ENCODE data around the gene RBM38. TPM values are rescaled to one million over a fixed set of nuclear protein-coding genes. Genes with fewer than 3 reads are reported as not detected.
A peak's percentile ranks its signal among the peaks of the same experiment; 100 is the strongest.

The RBM38 gene
- total and polyA plus RNA-seq, 9 of the 15 experiments (the other 6 are each of a cell fraction or from before 2014, with no cell fraction given), result 0.28 to 82.4 (median 33.2) TPM

- TF ChIP-seq ZNF140 (CRISPR knock-in tag; IDR thresholded peaks at IDR 0.05), result no peak
- TF ChIP-seq ATF3 (IDR thresholded peaks at IDR 0.05), result peak; percentile 38; the same call in 1 of the 2 replicates
- TF ChIP-seq ATF3 (CRISPR knock-in tag; conservative IDR thresholded peaks at IDR 0.05), result 0 out of 2 replicates have a peak, but pooled peaks have one; percentile 47
- no peak for TF ChIP-seq ZNF217 (CRISPR knock-in tag; IDR thresholded peaks at IDR 0.05)
- no peak for TF ChIP-seq FOXK1 (CRISPR knock-in tag; IDR thresholded peaks at IDR 0.05; ENCODE audit: borderline replicate concordance)
- TF ChIP-seq ETS1 (conservative IDR thresholded peaks at IDR 0.05; ENCODE audit: control insufficient read depth, low read depth, low read length), result peak; percentile 73; the same call in 1 of the 2 replicates
- TF ChIP-seq TSC22D4 (tag; IDR thresholded peaks at IDR 0.05), result no peak
- peak; percentile 98 for TF ChIP-seq ZNF584 (CRISPR knock-in tag; IDR thresholded peaks at IDR 0.05; ENCODE audit: low read depth)
- no peak for TF ChIP-seq ZNF764 (CRISPR knock-in tag; IDR thresholded peaks at IDR 0.05; ENCODE audit: low read depth)
- no peak for TF ChIP-seq ZFP30 (CRISPR knock-in tag; IDR thresholded peaks at IDR 0.05; ENCODE audit: borderline replicate concordance)
- peak; percentile 48 for TF ChIP-seq FOXM1 (IDR thresholded peaks at IDR 0.05; ENCODE audit: low read depth)
- peak; percentile 60; the same call in 1 of the 2 replicates for TF ChIP-seq FOXM1 (CRISPR knock-in tag; IDR thresholded peaks at IDR 0.05; ENCODE audit: low read depth)
- no peak for TF ChIP-seq ILF3 (IDR thresholded peaks at IDR 0.05; ENCODE audit: borderline replicate concordance)
- TF ChIP-seq DACH1 (IDR thresholded peaks at IDR 0.05; ENCODE audit: partially characterized antibody), result no peak
- no peak for TF ChIP-seq SMARCB1 (IDR thresholded peaks at IDR 0.05; ENCODE audit: insufficient read length, low read depth)
- no peak for TF ChIP-seq THRA (IDR thresholded peaks at IDR 0.05)
- no peak for TF ChIP-seq ZNF354B (CRISPR knock-in tag; IDR thresholded peaks at IDR 0.05)
- peak; percentile 95 for TF ChIP-seq ZNF175 (CRISPR knock-in tag; IDR thresholded peaks at IDR 0.05; ENCODE audit: low read depth)
- TF ChIP-seq ZBTB12 (CRISPR knock-in tag; IDR thresholded peaks at IDR 0.05), result no peak
- peak; percentile 80 for TF ChIP-seq CBFB (CRISPR knock-in tag; IDR thresholded peaks at IDR 0.05)
- TF ChIP-seq SIN3A (IDR thresholded peaks at IDR 0.05; ENCODE audit: borderline replicate concordance in 2 of 2, control insufficient read depth in 1 of 2, low read depth in 2 of 2, low read length in 2 of 2), result no peak
- TF ChIP-seq ZNF76 (CRISPR knock-in tag; IDR thresholded peaks at IDR 0.05; ENCODE audit: borderline replicate concordance), result no peak
- no peak for TF ChIP-seq SUPT5H (IDR thresholded peaks at IDR 0.05)
- TF ChIP-seq NCOA6 (IDR thresholded peaks at IDR 0.05), result no peak
These were observed 60.8 kb downstream of the RBM38 start (continued) for GRCh38 chr20:57451795-57452661.
